Hippocampal formation (tissue), 2 donors: ENCODE data around the gene STAM.
A peak's percentile ranks its signal among the peaks of the same experiment; 100 is the strongest.

Experiments used
- DNase-seq, 2 donors: peaks; one replicate each; lab custom pipeline; 2025; lab: John Stamatoyannopoulos, UW

STAM gene

DNA sequence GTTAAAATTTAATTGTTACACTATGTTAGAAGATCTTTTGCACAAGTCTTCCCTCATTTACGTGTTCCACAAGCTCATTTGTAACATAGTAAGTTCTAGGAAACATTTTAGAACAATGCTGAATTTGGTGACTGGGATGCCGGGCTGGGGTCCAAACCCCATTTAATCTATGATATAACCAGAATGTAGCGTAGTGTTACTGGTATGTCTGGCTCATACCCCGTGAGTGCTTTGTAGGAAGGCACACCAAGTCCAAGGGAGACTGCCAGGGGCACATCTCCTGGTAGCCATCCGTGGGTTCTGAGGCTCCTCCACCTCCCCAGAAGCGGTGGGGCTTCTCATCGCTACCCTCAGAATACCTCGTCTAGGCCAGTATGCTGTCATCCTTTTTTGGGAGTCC, 86.7 kb downstream of the STAM start:
- DNase-seq = no peak

DNA sequence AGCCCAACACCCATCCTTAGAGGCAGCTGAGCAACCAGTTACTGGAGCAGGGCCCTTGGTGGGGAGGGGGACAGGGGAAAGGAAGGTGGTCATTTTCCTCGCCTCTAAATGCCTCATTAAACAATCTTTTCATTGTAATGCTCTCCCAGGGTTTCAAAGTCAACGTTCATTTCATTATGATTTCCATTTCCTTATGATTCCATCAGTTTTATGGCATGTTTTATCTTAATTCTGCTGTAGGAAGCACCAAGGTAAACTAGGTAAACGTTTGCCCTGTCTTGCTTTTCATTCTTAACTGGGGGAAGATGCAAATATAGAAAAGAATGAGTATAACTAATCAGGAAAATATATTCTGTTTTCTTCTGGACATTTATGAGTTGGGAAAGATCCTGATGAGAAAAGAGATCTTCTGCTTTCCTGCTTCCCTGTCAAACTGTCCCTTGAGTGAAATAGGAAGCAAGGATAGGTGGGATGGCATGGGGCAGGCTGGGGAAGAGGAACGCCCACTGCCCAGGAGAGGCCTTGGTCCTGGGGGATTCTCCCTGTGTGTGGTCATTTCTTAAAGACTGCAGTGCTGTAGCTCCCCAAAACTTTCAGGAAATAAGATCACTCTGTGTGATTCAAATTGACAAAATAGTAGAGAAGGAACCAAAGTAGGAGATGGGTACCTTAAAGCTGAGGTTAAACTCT, 87.5 kb downstream of the STAM start:
- DNase-seq = no peak

DNA sequence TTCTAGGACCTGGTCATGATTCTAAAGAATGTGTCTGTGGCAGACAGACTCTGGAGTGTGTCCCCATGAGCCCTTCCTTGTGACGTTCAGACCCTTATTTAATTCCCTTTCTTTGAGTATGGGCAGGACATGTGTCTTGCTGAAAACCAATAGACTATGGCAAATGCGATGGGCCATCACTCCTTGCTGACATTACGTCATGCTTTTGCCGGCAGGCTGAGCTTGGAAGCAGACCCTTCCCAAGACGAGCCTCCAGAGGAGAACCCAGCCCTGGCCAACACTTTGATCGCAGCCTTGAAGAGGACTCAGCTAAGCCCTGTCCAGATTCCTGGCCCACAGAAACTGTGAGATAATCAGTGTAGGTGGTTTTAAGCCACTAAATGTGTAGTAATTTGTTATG, 89.7 kb downstream of the STAM start:
- no peak for DNase-seq

DNA sequence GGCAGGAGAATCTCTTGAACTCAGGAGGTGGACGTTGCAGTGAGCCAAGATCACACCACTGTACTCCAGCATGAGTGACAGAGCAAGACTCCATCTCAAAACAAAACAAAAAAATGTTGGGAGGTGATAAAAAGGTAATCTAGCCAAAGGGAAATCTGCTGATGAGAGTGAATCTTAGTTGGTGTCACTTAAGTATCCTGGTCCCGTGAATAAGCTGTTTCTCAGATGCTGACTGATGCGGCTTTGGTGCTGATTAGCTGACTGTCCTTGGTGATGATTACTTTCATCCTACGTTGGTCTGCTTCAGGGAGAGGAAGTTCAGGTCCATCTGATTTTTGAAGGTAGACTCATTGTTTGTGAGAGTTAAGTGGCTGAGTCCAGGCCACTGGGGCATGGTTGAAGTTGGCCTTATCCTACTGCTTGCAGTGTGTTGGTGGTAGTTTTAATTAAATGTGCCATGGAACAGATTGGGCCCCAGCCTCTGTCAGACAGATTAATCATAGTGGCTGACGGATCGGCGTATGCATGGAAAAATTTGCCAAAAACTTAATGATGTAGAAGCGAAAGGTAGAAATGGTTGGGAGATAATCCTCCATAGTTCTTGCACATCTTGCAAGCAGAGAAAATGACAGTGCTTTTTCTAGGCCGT, 90.6 kb downstream of the STAM start:
- no peak for DNase-seq

DNA sequence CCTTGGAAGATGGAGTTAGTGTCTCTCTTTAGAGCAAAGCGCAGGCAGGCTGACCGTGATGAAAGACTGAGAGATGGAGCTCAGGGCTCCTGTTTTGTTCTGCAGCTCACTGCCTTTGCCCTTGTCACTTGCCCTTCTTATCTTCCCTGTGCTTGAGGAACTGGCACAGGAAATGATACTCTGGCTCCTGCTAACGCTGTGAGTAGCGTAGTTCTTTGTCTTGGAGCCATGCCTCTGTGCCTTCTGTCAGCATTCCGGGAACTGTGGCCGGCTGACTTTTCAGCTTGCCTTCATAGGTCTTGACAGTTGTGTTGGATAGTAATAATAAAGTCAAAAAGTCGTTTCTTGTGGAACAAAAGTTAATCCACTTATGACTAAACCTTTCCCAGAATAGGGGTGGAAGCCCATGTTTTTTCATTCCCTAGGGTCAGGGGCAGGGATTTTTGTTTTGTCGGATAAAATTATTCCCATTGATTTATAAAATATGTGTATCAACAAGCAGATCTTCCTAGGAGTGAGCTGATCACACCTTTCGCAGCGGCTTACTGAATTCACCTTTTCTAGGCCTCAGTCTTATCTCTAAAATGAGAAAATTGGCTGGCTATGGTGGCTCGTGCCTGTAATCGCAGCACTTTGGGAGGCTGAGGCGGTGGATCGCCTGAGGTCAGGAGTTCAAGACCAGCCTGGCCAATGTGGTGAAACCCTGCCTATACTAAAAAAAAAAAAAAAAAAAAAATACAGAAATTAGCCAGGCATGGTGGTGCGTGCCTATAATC, 91.4 kb downstream of the STAM start:
- DNase-seq = no peak

DNA sequence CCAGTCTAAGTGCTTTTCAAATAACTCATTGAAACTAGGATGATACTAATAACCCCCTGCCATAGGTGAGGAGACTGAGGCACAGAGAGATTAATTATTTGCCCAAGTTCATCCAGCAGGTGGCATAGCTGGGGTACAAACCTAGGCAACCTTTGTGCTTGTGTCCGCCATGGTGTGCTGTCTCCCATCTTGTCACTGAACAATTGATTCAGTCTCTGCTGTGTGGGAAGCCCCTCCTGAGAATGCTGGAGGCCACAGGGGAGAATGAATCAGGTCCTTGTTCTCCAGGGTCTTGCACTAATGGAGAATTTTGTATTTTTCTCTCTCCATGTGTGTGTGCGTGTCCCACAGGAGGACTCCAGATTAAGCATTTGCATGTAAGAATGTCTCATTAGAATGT, 92.3 kb downstream of the STAM start:
- DNase-seq = no peak

DNA sequence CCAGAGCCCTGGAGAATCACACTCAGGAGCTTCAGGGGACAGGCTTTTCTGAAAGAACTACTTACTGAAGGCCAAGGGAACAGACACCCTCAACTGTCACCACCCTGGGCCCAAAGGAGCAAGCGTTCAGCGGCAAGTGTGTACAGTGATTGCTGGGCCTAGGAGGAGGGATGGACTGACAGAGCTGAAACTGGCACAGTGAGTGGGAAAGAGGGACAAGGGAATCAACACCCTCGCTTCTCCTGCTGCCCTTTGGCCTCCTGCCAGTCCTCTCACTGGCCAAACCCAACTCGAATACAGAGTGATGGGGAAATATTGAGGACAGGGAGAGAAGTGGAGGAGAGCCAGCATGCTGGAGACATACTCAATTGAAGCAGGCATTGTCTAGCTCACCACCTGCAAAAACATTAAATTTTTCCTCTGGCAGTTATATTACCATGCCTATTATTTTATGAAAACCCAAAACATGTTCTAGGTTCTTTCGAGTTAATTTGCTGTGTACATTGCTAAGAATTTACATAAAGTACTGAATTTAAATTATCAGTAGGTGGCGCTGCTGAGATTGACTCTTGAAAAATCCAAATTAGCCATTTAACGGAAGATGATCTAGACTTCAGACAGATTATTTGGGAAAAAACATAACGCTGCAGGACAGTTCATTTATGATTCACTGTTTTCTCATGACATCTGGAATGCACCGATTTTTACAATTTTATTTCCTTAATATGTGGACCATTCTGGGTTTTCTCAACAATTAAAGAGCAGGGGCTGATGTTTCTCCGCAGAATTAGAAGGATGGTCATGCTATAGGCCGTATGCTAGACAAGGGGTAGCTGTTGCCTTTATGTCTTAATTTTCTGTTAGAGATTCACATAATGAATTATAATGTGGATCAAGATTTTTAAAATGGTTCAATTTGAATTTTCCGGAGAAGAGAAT, 93.3 kb downstream of the STAM start:
- DNase-seq = peak; percentile 10 to 41

DNA sequence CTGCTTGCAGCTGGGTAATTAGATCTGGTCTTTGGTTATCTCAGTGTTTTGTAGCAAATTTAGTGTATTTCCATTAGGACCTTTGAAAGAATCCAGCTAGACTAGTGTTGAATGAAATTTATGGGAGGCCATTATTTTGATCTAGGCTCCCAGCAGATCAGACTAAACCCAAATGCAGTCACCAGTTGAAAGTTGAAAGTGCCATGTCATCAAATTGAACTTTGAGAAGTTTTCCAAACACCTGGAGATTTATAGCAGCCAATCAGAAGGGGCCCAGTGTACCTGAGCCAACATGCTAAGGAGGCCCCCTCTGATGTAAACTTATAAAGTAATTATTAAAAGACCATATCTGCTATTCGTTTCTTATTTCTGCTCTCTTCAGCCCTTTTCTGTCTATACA, 96.7 kb downstream of the STAM start:
- no peak for DNase-seq

DNA sequence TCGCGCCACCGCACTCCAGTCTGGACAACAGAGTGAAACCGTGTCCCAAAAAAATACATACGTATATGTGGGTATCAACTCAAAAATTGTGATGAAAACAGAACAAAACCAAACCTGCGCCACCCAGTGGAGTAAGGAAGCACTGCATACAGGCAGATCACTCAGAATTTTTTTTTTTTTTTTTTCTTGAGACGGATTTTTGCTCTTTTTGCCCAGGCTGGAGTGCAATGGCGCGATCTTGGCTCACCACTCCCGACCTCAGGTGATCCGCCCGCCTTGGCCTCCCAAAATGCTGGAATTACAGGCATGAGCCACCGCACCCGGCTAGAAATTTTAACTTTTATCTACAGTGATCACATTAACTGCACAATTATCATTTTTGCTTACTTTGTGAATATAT, 99.0 kb downstream of the STAM start:
- peak in 1 of 2 donors; percentile 10 for DNase-seq

DNA sequence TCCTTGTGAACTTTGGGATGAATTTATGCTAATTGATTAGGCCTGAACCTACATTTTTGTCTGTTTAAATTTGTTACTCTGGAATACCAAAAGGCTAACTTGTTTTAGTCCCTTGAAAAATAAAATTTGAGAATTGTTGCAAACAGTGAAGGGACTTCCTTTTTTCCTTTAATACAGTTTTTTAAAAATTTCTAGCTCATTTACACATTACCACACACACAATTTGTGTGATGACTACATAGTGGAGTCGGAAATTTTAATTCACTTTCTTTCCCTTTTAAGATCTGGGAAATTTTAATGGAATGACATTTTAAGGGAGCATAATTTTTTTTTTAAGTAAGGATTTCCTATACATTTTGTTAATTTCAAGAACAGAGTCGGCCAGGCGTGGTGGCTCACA, 99.5 kb downstream of the STAM start:
- DNase-seq = no peak

DNA sequence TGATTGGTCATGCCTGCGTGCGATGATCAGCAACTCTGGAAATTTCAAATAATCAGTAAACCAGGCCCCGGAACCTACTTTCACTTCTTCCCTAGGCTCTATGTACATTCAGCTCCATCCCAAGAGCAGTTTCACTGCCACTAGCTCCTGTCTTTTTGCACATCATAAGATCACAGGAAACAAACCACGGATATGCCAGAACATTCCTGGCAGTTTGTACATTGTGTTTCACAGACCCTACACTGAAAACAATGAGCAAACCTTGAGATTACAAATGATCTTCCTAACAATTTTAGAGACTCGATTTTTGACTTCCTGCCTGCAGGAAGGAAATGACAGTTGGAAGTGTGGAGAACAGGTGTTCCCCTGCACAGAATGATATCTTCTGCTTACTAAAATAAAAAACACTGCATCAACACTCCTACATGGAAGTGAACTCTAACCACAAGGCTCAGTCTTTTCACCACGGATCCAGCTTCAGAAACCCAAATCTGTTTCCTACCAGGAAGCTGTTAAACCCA, 100.5 kb downstream of the STAM start:
- DNase-seq = no peak

DNA sequence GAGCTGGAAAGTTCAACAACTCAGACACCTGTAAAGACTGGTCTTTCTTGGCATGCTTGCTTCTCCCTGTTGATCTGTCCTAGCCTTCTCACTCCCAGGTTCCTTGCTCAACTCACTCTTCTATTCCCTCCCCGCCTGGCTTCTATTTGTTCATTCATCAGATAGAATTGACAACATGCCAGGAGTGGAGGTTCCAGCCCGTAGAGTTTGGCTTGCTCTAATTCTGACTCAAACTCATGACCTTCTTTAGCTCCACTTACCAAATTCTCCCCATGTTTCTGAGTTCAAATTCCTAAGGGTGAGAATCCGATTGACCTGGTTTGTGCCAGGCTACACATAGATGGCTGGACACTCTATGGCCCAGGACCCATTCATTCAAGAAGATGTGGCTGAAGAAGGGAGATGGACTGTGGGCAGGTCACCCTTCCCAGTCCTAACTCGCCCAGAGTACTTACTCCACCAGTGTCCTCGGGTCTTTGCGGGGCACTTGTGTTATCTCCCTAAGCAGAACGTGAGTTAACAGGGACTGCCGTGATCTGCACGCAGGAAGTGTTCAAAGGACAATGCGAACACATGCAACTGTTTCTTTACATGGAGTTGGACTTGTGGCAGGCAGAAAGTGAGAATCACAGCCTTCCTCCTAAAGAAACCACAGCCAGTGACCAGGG, 104.1 kb downstream of the STAM start:
- DNase-seq = no peak

DNA sequence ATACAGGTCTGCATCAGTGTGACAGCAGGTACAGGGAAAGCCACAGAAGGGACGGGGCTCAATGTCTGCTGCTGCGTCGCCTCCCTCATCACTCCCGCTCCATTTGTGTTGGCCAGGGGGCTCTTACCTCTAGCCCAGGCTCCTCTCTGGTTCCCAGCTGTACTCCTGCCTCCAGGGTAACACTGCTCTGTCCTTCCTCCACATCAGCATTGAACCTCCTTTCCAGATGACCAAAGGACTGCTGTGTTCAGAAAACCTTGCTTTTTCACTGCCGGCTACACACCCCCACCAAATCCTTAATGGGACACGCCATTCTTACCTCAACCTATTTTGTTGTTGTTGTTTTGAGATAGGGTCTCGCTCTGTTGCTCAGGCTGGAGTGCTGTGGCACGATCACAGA, 105.9 kb downstream of the STAM start:
- no peak for DNase-seq

DNA sequence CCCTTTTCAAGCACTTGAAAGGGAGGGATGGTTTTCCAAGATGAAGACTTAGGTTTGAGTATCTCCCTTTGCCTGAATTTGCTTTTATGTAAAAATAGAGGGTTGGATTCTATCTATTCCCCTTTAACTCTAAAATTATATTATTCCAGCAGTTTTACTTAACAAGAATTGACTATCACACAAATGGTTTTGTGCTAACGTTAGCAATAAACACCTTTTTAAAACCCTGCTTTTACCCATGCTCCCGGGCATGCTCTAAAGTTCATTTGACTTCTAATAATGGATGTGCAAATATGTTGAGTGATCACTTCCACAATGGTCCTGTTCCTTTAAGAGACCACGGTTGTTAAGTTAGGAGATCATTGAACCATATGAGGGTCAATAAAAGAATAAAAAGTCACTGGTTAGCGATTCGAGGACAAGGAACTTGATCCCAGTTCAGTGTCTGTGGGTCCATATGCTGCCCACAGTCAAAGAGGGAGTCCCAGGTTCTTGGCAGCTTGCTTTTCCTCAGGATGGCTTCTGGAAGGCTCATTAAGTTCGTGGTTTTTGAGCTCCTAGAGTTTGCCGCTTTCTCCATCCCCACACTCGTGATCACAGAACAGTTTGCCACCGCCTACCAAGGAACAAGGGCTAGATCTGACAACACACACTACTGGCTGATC, 108.0 kb downstream of the STAM start, which contains the start of gene TMEM236:
TMEM236 (plus strand) TSS at position 421 of the 665 bp plus-strand sequence; CDS start at position 516, 95 bp downstream.
- DNase-seq = no peak

DNA sequence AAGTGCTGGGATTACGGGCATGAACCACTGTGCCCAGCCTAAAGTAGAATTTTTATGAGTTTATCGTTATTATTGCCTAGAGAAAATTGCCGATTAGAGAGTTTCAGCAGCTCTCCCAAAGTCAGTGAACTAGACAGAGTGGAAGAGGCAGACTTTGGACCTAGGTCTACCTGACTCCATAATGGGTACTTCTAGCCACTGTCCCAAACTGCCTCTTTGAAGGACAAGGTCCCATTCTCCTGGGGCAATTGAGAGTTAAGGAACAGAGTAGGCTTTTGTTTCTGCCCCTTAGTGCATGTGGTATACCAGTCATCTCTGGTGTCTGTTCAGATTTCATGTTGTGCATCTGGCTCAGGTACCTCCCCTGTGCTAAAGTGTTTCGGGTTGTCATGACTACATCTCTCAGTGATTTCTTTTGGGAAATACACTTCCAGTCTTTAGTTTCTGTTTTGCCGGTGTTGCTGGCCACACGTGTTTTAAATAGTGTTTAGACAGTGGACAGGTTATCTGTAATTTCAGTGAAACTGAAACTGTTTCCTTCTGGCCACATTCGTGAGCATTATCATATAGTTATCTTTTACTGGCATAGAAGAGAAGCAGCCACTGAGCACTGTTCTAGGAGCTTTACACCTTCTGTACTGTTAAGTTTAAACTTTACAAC, 112.7 kb downstream of the STAM start:
- no peak for DNase-seq

DNA sequence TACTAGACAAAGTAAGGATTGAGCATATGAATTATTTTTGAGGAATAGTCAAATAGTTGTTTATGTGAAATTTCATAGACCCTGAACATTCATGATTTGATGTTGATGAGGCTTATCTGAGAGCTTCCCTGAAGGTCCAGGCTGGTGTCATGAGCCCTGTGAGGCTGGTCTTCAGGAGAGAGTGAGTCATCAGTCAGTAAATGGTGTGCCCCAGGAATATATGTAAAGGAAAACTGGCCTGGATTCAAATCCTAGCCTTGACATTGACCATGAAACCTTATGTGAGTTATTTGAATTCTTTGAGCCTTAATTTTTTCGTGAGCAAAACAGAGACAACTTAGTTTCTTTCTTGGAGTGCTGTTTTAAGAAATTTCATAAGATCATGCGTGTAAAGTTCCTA, 114.2 kb downstream of the STAM start:
- DNase-seq = no peak

DNA sequence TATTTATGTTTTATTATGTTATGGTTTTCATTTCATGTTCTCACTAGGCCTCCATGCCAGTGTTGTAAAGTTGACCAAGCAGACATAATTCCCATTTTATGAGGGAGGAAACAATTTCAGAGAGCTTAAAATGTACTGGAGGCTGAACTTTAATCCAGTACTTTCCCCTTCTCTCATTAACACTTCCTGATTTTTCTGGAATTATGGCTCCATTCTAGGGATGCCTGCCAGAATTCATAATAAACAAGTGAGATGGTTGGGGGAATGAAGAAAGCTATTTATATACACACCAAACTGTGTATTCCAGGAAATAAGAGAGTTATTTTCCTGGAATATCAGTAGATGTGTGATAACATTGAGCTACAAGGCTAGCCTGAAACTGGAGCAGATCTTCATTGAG, 114.9 kb downstream of the STAM start:
- DNase-seq = no peak

DNA sequence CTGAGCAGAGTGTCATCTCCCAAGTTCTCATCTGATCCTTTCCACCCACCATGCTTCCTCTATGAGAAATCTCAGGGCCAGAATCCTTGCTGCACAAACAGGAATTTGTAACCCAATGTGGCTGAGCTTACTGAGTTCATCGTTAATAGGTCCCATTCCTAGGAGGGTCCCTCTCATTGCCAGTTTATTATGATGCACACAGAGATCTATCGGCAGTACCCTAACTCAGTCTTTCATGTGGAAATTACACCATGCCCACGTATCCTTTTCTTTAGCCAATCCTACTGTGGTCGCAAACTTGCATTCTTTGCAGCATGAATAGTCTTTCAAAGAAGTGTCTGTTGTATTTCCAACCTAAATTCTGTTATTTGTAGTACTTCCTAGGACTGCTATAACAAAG, 120.2 kb downstream of the STAM start:
- DNase-seq = no peak

DNA sequence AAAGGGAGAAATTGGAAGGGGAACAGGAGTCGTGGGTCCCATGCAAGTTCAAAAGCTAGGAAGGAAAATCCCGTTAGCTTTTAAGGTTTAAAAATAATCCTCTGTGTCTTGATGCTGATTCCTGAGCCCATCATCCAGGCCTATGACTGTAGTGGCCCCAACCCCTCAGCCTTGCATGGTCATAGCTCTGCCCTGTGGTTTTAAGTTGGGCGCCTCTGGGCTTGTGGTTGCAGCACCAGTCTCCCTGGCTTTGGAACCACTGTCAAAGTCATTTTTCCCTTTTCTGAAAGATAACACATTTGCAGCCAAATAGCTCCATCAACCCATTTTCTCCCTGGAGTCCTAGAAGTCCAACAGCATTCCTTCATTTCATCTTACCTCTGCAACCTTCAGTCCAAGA, 121.7 kb downstream of the STAM start:
- DNase-seq = no peak
